HL-60/S4 treated with phorbol 12-myristate 13-acetate at 8.2 ng/mL for 4 days and 3 days (cell line): ENCODE results near the gene S100A9.
"Not testable (repeated sequence)": the region's sequence is repeated elsewhere in the genome, so short reads cannot be mapped to it uniquely, and the experiment has no call there.

ENCODE experiments used
- in situ Hi-C: fragments of 300-500 bp; cut with MboI; formaldehyde crosslinking; loops from 2 replicates; pipeline ENCODE4 v1.15.0; 2022; ENCODE audit warnings: low sequenced_read_pairs

The S100A9 gene

GRCh38 chr1:153357853-153358690 is at the start of gene S100A9:
Gene S100A9 (plus strand): TSS chr1:153357854. CDS start chr1:153358284, 430 bp downstream.
- in situ Hi-C loops = no loop called here

GRCh38 chr1:153308540-153308939 is 49.1 kb upstream of the S100A9 start:
- in situ Hi-C loops = no loop called here

GRCh38 chr1:153309441-153309840 is 48.2 kb upstream of the S100A9 start:
- in situ Hi-C loops = no loop called here

- in situ Hi-C loops = no loop called here
These were observed 47.1 kb upstream of the S100A9 start for GRCh38 chr1:153310526-153310925.

- in situ Hi-C loops = no loop called here
These were observed 45.0 kb upstream of the S100A9 start, which contains the start of gene PGLYRP3 for GRCh38 chr1:153312570-153313186. Gene PGLYRP3 (minus strand): TSS chr1:153312952. CDS start chr1:153310665, 2,287 bp downstream.

GRCh38 chr1:153313288-153313687 is 44.4 kb upstream of the S100A9 start:
- in situ Hi-C loops = no loop called here

- in situ Hi-C loops = not testable (repeated sequence)
These were observed 43.3 kb upstream of the S100A9 start for GRCh38 chr1:153314388-153314787.

GRCh38 chr1:153316013-153316412 is 41.6 kb upstream of the S100A9 start:
- in situ Hi-C loops = not testable (repeated sequence)

- in situ Hi-C loops = not testable (repeated sequence)
These were observed 39.5 kb upstream of the S100A9 start for GRCh38 chr1:153318145-153318544.

GRCh38 chr1:153322568-153322967 is 35.1 kb upstream of the S100A9 start:
- in situ Hi-C loops = no loop called here

GRCh38 chr1:153324912-153325311 is 32.7 kb upstream of the S100A9 start:
- in situ Hi-C loops = no loop called here

- in situ Hi-C loops = no loop called here
These were observed 23.8 kb upstream of the S100A9 start for GRCh38 chr1:153333902-153334301.

GRCh38 chr1:153336650-153337049 is 21.0 kb upstream of the S100A9 start:
- in situ Hi-C loops = no loop called here

- in situ Hi-C loops = no loop called here
These were observed 19.4 kb upstream of the S100A9 start for GRCh38 chr1:153337980-153338853.

- in situ Hi-C loops = loop anchor here (10.0 kb wide), 1 partner anchor 165 kb away; no protein-coding TSS in a partner anchor
These were observed 17.9 kb upstream of the S100A9 start for GRCh38 chr1:153339802-153340201.

GRCh38 chr1:153340356-153340755 is 17.3 kb upstream of the S100A9 start:
- in situ Hi-C loops = loop anchor here (10.0 kb wide), 1 partner anchor 164 kb away; no protein-coding TSS in a partner anchor

GRCh38 chr1:153341431-153341934 is 16.2 kb upstream of the S100A9 start:
- in situ Hi-C loops = loop anchor here (10.0 kb wide), 1 partner anchor 163 kb away; no protein-coding TSS in a partner anchor

GRCh38 chr1:153342178-153342577 is 15.5 kb upstream of the S100A9 start:
- in situ Hi-C loops = loop anchor here (10.0 kb wide), 1 partner anchor 163 kb away; no protein-coding TSS in a partner anchor

- in situ Hi-C loops = loop anchor here (10.0 kb wide), 1 partner anchor 162 kb away; no protein-coding TSS in a partner anchor
These were observed 14.5 kb upstream of the S100A9 start for GRCh38 chr1:153343040-153343681.
